Brain microvascular endothelial cell (primary cell): ENCODE measurements around the gene BAIAP3.

Experiments used
- DNase-seq: peaks from one replicate; pipeline ENCODE4 v3.0.0-alpha.2; 2020
- H3K27ac ChIP-seq: fragments of 250-450 bp; sonication (Bioruptor Pico); 2 replicates; pipeline ENCODE4 v1.5.1; 2020; ENCODE audit warnings: mild to moderate bottlenecking, moderate library complexity
- H3K27me3 ChIP-seq: fragments of 250-450 bp; sonication (Bioruptor Pico); replicated peaks from 2 replicates; pipeline ENCODE4 v1.5.1; 2020; ENCODE audit warnings: mild to moderate bottlenecking
- H3K36me3 ChIP-seq: fragments of 250-450 bp; sonication (Bioruptor Pico); replicated peaks from 2 replicates; pipeline ENCODE4 v1.5.1; 2020; ENCODE audit warnings: mild to moderate bottlenecking
- H3K4me3 ChIP-seq: 2 replicates; pipeline ENCODE4 v1.5.1; 2011; ENCODE audit warnings: low read depth, mild to moderate bottlenecking, control low read depth, low read length, moderate library complexity
- in situ Hi-C: cut with HindIII; loops from 2 replicates; pipeline ENCODE4 v1.10.0; 2017; ENCODE audit warnings: low sequenced_read_pairs, low pct_ligation_motif_present
- TF ChIP-seq, protein P1 (sequence below): IDR thresholded peaks from 2 replicates; pipeline ENCODE4 v1.5.1; 2011; ENCODE audit warnings: low read depth, mild to moderate bottlenecking, moderate library complexity, low read length, control low read depth, inconsistent platforms; ENCODE audit errors: missing control alignments

The BAIAP3 gene

DNA sequence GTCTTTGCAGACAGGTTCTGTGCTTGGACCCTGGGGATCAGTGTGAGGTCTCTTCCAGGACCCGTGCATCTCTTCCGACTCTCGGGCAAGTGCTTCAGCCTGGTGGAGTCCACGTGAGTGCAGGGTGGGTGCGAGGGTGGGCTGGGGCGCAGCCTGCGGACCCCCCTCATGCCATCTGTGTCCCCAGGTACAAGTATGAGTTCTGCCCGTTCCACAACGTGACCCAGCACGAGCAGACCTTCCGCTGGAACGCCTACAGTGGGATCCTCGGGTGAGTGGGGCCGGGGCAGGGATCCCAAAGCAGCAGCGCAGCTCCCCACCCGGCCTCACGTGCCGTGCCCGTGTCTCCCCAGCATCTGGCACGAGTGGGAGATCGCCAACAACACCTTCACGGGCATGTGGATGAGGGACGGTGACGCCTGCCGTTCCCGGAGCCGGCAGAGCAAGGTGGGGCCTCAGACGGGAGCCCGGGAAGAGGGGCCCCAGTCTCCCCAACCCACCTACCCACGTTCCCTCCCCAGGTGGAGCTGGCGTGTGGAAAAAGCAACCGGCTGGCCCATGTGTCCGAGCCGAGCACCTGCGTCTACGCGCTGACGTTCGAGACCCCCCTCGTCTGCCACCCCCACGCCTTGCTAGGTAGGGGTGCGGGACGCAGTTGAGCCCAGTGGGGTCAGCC, 28.4 kb downstream of the BAIAP3 start:
- no peak for DNase-seq
- no peak overlapping the region for H3K27ac ChIP-seq
- in situ Hi-C loops: no loop called here
- TF ChIP-seq, protein P1, sequence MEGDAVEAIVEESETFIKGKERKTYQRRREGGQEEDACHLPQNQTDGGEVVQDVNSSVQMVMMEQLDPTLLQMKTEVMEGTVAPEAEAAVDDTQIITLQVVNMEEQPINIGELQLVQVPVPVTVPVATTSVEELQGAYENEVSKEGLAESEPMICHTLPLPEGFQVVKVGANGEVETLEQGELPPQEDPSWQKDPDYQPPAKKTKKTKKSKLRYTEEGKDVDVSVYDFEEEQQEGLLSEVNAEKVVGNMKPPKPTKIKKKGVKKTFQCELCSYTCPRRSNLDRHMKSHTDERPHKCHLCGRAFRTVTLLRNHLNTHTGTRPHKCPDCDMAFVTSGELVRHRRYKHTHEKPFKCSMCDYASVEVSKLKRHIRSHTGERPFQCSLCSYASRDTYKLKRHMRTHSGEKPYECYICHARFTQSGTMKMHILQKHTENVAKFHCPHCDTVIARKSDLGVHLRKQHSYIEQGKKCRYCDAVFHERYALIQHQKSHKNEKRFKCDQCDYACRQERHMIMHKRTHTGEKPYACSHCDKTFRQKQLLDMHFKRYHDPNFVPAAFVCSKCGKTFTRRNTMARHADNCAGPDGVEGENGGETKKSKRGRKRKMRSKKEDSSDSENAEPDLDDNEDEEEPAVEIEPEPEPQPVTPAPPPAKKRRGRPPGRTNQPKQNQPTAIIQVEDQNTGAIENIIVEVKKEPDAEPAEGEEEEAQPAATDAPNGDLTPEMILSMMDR: no peak
- H3K36me3 ChIP-seq: peaks cover 45% of the 10 kb centered on the region
- no peaks in the 10 kb centered on the region for H3K27me3 ChIP-seq
- no peak overlapping the region for H3K4me3 ChIP-seq

DNA sequence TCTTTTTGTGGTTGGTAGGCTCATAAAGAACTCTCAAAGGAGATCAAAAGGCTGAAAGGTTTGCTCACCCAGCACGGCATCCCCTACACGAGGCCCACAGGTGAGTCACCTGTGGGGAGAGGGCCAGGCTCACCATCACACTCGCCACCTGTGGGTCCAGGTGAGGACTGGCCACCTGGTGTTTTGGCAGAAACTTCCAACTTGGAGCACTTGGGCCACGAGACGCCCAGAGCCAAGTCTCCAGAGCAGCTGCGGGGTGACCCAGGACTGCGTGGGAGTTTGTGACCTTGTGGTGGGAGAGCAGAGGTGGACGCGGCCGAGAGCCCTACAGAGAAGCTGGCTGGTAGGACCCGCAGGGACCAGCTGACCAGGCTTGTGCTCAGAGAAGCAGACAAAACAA, 29.4 kb downstream of the BAIAP3 start:
- in situ Hi-C loops: no loop called here
- Histone ChIP-seq H3K4me3 (no peak overlapping the region), H3K27ac (no peak overlapping the region), H3K27me3 (no peaks in the 10 kb centered on the region), H3K36me3 (peaks cover 45% of the 10 kb centered on the region)
- TF ChIP-seq, protein P1: no peak
- DNase-seq: no peak

DNA sequence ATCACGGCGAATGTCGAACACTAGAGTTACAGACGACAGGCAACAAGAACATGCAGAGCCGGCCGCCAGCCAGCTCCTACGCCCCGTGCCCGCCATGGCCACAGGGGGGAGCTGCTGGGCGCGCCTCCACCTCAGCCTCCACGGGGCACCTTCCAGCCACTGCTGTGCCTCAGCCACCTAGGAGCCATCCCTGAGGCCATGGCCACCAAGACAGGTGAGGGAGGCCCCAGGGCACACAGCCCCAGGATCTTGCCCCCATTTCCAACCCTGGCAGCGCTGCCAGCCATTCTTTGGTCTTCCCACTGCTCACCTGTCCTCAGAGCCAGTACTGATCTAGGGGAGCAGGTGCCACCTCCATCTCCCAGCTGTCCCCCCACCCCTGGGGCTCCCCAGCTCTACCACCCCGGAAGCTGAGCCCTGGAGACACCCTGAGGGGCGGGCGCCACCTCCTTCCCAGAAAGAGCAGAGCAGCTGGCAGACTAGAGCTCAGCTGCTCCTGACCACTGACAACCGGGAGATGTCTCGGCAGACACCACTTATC, 30.1 kb downstream of the BAIAP3 start:
- in situ Hi-C loops: no loop called here
- Histone ChIP-seq H3K27me3 (no peaks in the 10 kb centered on the region), H3K27ac (no peak overlapping the region), H3K4me3 (no peak overlapping the region), H3K36me3 (peaks cover 45% of the 10 kb centered on the region)
- TF ChIP-seq, protein P1: peak; percentile 88
- DNase-seq: no peak

DNA sequence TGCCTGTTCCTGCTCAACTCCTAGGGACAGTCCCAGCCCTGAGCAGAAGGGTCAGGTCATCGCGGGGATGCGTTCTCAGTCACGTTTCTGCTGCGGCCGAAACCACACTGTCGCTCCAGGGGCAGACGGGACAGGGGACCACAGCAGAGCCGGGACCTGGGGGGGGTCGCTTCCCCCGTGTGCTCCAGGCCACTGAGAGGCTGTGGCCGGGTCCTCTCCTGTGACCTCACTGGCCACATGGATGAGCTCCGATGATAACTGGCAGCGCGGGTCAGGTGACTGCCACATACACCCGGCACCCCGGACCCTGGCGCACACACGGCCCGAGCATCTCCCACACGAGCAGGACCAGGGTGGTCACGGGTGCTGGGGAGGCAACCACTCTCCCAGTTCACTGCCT, 31.1 kb downstream of the BAIAP3 start:
- no peak for DNase-seq
- Histone ChIP-seq H3K36me3 (peaks cover 45% of the 10 kb centered on the region), H3K27me3 (no peaks in the 10 kb centered on the region), H3K27ac (no peak overlapping the region), H3K4me3 (no peak overlapping the region)
- in situ Hi-C loops: no loop called here
- TF ChIP-seq, protein P1: no peak

DNA sequence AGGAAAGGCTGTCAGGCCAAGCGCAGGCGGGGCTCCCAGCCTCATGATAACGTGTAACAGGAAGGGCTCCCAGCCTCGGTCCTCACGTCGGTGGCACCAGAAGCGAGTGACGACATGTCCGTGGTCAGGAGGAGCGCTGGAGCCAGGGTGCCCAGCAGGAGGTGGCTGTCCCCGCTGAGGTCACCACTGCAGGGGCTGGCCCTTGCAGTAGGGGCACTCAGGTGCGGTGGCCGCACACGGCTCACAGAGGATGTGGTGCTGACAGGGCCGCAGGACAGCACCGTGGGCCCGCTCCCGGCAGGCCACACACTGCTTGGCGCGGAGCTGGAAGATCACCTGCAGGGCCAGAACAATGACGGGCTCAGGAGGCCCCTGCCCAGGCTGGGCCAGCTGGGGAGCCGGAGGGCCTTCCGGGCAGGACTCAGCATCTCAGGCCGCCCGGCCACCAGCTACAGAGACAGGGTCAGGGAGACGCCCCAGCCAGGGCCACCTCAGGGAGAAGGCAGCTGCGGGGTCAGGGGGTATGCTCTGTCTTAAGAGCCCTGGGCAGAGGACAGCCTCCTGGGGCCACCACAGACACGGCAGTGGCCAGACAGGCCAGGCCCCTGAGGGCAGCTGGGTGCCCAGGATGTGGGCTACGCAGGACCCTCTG, 32.7 kb downstream of the BAIAP3 start:
- H3K27me3 ChIP-seq: no peaks in the 10 kb centered on the region

More for the DNA sequence above, 32.7 kb downstream of the BAIAP3 start:
- Histone ChIP-seq H3K36me3 (peaks cover 46% of the 10 kb centered on the region), H3K4me3 (no peak overlapping the region), H3K27ac (no peak overlapping the region)
- no peak for DNase-seq
- TF ChIP-seq, protein P1: no peak
- in situ Hi-C loops: no loop called here
